Progenitor cell of endocrine pancreas (in vitro differentiated cells): ENCODE results near the gene CLP1. TPM values are rescaled to one million over a fixed set of nuclear protein-coding genes. Genes with fewer than 3 reads are reported as not detected.

Experiments used
- DNase-seq: peaks from one replicate; pipeline ENCODE4 v3.0.0; 2021; ENCODE audit warnings: low spot score; ENCODE audit not compliant: unreplicated experiment
- H3K27ac Mint-ChIP-seq: 2 replicates; pipeline ENCODE4 v1.8.0; 2021; ENCODE audit warnings: mild to moderate bottlenecking, moderate library complexity, mixed read lengths
- H3K27me3 Mint-ChIP-seq: 2 replicates; pipeline ENCODE4 v1.8.0; 2021; ENCODE audit warnings: mixed read lengths
- H3K36me3 Mint-ChIP-seq: 2 replicates; pipeline ENCODE4 v1.8.0; 2022; ENCODE audit warnings: mixed read lengths; ENCODE audit not compliant: insufficient read depth
- H3K4me1 Mint-ChIP-seq: 2 replicates; pipeline ENCODE4 v1.8.0; 2021; ENCODE audit warnings: low read depth, mixed read lengths
- H3K4me3 Mint-ChIP-seq: 2 replicates; pipeline ENCODE4 v1.8.0; 2021; ENCODE audit warnings: low read depth, mild to moderate bottlenecking, moderate library complexity, mixed read lengths
- H3K9me3 Mint-ChIP-seq: 2 replicates; pipeline ENCODE4 v1.8.0; 2021; ENCODE audit warnings: low read depth, mixed read lengths
- total RNA-seq: library from RNA; stranded (reverse); gene quantifications from 2 replicates; pipeline ENCODE4 v1.2.1, GENCODE V29; 2021
- TF ChIP-seq, protein P1 (sequence below): fragments of 200-600 bp; sonication (generic); IDR thresholded peaks from one replicate; pipeline ENCODE4 v1.5.0; 2021; ENCODE audit warnings: antibody characterized with exemption, mild to moderate bottlenecking; ENCODE audit not compliant: unreplicated experiment

CLP1 gene
- total RNA-seq, 1 donor from 2014 or later = 22.2 TPM

DNA sequence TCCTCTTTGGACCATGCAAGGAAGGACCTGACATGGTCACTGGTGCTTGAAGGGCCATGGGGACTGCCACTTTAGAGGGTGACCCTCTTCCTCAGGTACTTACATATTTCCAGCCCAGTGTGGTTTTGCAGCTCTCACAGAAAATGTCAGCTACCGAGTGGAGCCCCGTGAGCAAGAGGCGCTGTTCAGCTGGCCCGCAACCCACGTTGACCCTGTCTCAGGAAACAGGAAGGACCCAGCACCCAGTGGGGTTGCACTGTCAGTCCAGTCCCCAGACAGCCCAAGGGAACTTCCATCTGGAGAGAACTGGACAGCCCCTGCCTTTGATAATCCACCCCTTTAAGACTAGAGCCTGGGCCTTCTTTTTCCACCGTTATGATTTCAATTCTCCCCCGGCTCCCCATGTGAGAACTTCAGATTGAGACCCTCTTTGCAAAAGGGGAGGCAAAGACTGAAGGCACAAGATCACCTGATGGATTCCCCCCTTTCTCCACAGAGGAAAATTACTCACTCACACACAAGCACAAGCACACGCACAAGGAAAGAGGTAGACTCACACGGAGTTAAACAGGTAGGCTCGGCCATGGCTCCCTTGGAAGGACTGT lies 11.3 kb upstream of the CLP1 start:
- H3K4me3 Mint-ChIP-seq = peak overlapping the region; percentile 67
- no peaks in the 10 kb centered on the region for H3K9me3 Mint-ChIP-seq
- H3K27ac Mint-ChIP-seq = peak overlapping the region; percentile 76
- H3K4me1 Mint-ChIP-seq = peaks cover 75% of the 10 kb centered on the region
- H3K36me3 Mint-ChIP-seq = peaks cover 8% of the 10 kb centered on the region
- no peak for DNase-seq
- TF ChIP-seq, protein P1, sequence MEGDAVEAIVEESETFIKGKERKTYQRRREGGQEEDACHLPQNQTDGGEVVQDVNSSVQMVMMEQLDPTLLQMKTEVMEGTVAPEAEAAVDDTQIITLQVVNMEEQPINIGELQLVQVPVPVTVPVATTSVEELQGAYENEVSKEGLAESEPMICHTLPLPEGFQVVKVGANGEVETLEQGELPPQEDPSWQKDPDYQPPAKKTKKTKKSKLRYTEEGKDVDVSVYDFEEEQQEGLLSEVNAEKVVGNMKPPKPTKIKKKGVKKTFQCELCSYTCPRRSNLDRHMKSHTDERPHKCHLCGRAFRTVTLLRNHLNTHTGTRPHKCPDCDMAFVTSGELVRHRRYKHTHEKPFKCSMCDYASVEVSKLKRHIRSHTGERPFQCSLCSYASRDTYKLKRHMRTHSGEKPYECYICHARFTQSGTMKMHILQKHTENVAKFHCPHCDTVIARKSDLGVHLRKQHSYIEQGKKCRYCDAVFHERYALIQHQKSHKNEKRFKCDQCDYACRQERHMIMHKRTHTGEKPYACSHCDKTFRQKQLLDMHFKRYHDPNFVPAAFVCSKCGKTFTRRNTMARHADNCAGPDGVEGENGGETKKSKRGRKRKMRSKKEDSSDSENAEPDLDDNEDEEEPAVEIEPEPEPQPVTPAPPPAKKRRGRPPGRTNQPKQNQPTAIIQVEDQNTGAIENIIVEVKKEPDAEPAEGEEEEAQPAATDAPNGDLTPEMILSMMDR = no peak
- no peaks in the 10 kb centered on the region for H3K27me3 Mint-ChIP-seq

DNA sequence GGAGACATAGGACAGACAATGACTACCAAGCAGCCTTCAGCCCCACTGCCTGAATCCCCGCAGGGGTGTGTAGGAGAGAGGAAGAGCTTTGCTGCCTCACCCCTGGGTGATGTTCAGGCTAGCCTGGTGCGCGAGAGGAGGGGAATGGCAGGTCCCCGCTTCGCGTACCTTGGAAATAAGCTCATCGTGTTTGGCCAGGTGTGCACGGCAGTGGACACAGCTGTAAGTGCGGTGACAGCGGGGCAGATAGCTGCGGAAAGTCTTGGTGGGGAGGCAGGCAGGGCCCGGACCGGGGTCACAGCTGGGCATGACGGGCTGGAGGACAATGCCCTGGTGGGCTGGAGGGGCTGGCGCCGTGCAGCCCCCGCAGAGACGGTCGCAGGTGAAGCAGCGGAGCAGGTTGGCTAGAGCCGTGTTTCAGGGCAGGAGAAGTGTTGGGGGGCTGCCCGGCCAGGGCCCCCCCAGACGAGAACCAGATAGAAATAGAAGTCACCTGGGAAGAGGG lies 10.7 kb upstream of the CLP1 start:
- H3K27ac Mint-ChIP-seq = peak overlapping the region; percentile 65
- peak overlapping the region; percentile 67 for H3K4me3 Mint-ChIP-seq

DNA sequence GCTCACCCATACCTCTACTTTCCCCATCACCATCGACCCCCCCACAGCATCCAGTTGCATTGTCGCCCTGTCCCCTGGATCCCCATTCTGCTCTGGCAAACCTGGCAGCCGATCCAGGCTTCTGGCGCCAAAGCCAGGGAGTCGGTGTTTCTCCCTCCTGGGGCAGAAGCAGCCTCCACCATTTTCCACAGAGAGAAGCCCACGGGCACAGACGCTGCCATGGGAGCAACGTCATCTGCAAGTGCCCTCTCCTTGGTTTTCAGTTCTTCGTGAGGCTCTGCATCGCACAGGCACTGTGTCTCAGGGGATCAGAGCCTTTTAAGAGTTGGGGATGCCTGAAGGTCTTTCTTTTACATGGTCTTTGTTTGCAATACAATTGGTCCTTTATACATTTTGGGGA lies 10.2 kb upstream of the CLP1 start:
- no peak for DNase-seq
- Mint-ChIP-seq H3K36me3 (peaks cover 8% of the 10 kb centered on the region), H3K27me3 (no peaks in the 10 kb centered on the region), H3K27ac (peak overlapping the region; percentile 78), H3K4me1 (peaks cover 71% of the 10 kb centered on the region), H3K9me3 (no peaks in the 10 kb centered on the region), H3K4me3 (peak overlapping the region; percentile 67)
- TF ChIP-seq, protein P1 = no peak

More for the DNA sequence above, 10.7 kb upstream of the CLP1 start:
- peaks cover 71% of the 10 kb centered on the region for H3K4me1 Mint-ChIP-seq
- TF ChIP-seq, protein P1 = no peak
- H3K27me3 Mint-ChIP-seq = no peaks in the 10 kb centered on the region
- DNase-seq = no peak
- no peaks in the 10 kb centered on the region for H3K9me3 Mint-ChIP-seq
- H3K36me3 Mint-ChIP-seq = peaks cover 8% of the 10 kb centered on the region

DNA sequence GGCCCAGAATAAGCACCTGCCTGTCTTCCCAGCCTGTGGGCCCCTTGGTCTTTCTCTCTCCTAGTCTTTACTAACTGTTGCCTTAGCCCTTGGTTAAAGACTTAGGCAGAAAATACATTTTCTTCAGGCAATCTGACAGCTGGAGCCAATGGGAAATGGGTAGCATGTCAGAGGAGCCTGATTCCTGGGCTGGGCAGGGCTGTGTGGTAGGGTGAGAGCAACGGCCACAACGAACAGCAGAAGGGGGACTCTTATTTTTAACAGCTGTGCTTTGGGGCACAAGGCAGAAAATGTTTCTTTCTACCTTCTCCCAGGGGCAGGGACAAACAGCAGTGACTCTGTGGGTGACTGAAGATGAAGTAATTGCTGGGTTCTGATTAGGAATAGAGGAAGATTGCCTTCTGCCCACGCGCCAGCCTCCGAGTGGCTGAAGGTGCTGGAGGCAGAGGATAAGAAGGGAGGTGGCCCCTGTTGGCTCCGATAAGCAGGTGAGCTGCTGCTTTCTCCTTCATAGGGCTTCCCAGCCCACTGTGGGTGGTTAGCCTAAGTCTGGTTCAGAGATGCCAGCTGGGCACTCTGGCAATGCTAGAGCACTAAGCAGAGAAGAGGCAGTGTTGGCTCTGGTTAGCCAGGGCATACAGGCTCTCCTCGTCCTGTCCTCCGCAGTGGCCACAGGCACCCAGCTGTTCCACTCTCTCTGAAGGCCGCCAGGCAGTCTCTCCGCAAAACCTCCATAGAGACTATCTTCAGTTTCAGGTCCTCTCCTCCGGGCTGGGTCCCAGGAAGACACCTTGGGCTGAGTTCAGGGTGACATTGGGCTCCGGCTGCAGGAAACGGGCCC lies 9.4 kb upstream of the CLP1 start:
- H3K4me1 Mint-ChIP-seq = peaks cover 71% of the 10 kb centered on the region

More for the DNA sequence above, 9.4 kb upstream of the CLP1 start:
- no peaks in the 10 kb centered on the region for H3K27me3 Mint-ChIP-seq
- DNase-seq = no peak
- H3K36me3 Mint-ChIP-seq = peaks cover 6% of the 10 kb centered on the region
- TF ChIP-seq, protein P1 = no peak
- H3K27ac Mint-ChIP-seq = peak overlapping the region; percentile 78
- H3K4me3 Mint-ChIP-seq = peak overlapping the region; percentile 67
- H3K9me3 Mint-ChIP-seq = no peaks in the 10 kb centered on the region
